Loucy (cell line): Measurements from ENCODE around the gene DCAF7.

Source experiments
- CTCF ChIP-seq: fragments of 200-600 bp; sonication (generic); conservative IDR thresholded peaks from 2 replicates; pipeline ENCODE4 v1.5.1; 2014; ENCODE audit warnings: mild to moderate bottlenecking, antibody characterized with exemption, low read length
- EZH2phosphoT487 ChIP-seq: fragments of 200-600 bp; IDR thresholded peaks from 2 replicates; pipeline ENCODE4 v1.6.1; 2018; ENCODE audit warnings: antibody characterized with exemption, mild to moderate bottlenecking, moderate library complexity, borderline replicate concordance

GRCh38 chr17:63523253-63523855 is 26.9 kb upstream of the DCAF7 start, which contains the start of gene KCNH6:
- TF ChIP-seq CTCF (no peak), EZH2phosphoT487 (no peak)
